Measurements from ENCODE around the gene HOXA2.

DNA sequence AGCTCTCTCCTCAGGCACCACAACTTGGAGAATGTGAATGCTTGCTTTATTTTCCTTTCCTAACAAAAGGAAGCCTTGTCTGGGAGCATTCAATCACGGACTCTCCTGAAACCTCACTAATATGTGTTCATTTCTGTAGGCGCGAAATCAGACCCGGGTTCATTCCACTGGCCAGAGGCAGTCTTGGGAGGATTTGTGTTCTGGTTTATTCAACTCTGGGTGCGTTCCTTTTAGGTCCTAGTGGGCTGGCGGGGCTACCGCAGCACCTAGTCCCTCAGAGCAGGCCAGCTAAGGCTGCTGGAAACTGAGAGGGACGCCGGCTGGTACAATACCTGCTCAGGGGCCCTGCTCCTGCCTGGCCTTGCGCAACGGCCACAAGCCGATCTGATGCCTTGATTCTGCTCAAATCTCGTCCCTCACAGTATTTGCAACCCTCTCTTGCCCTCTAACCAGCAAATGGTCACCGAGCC lies 20.6 kb upstream of the HOXA2 start:
- TF ChIP-seq, protein P1, sequence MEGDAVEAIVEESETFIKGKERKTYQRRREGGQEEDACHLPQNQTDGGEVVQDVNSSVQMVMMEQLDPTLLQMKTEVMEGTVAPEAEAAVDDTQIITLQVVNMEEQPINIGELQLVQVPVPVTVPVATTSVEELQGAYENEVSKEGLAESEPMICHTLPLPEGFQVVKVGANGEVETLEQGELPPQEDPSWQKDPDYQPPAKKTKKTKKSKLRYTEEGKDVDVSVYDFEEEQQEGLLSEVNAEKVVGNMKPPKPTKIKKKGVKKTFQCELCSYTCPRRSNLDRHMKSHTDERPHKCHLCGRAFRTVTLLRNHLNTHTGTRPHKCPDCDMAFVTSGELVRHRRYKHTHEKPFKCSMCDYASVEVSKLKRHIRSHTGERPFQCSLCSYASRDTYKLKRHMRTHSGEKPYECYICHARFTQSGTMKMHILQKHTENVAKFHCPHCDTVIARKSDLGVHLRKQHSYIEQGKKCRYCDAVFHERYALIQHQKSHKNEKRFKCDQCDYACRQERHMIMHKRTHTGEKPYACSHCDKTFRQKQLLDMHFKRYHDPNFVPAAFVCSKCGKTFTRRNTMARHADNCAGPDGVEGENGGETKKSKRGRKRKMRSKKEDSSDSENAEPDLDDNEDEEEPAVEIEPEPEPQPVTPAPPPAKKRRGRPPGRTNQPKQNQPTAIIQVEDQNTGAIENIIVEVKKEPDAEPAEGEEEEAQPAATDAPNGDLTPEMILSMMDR (IDR thresholded peaks at IDR 0.05 in 4 of 5, conservative IDR thresholded peaks at IDR 0.05 in 1 of 5): no peak
- TF ChIP-seq POLR2A (IDR thresholded peaks at IDR 0.05): no peak

All from gastrocnemius medialis (tissue), 4 donors.